HEK293 (cell line): Measurements from ENCODE around the gene EPHX1.

Source experiments
- CTCF ChIP-seq: fragments of 450-650 bp; formaldehyde crosslinking; IDR thresholded peaks from 2 replicates; pipeline ENCODE4 v1.5.1; 2016; ENCODE audit warnings: missing biosample characterization, missing genetic modification characterization
- EGR2 ChIP-seq: fragments of 450-650 bp; formaldehyde crosslinking; IDR thresholded peaks from 2 replicates; pipeline ENCODE4 v1.5.1; 2016; ENCODE audit warnings: low read depth, missing biosample characterization, missing genetic modification characterization
- MEIS1 ChIP-seq: sonication (generic); formaldehyde crosslinking; IDR thresholded peaks from 2 replicates; pipeline ENCODE4 v1.8.1; 2022; ENCODE audit warnings: missing genetic modification reagents, mild to moderate bottlenecking, borderline replicate concordance
- MZF1 ChIP-seq: fragments of 450-650 bp; formaldehyde crosslinking; IDR thresholded peaks from 2 replicates; pipeline ENCODE4 v1.5.1; 2017; ENCODE audit warnings: missing biosample characterization, missing genetic modification characterization, borderline replicate concordance
- PBX3 ChIP-seq: sonication (generic); formaldehyde crosslinking; IDR thresholded peaks from 2 replicates; pipeline ENCODE4 v1.8.1; 2022; ENCODE audit warnings: mild to moderate bottlenecking, moderate library complexity, missing genetic modification reagents
- ZBTB17 ChIP-seq: fragments of 450-650 bp; formaldehyde crosslinking; IDR thresholded peaks from 2 replicates; pipeline ENCODE4 v1.5.1; 2016; ENCODE audit warnings: missing biosample characterization, missing genetic modification characterization
- ZBTB20 ChIP-seq: fragments of 450-650 bp; formaldehyde crosslinking; IDR thresholded peaks from 2 replicates; pipeline ENCODE4 v1.5.1; 2016; ENCODE audit warnings: missing biosample characterization, missing genetic modification characterization
- ZBTB8A ChIP-seq: fragments of 450-650 bp; formaldehyde crosslinking; IDR thresholded peaks from 2 replicates; pipeline ENCODE4 v1.5.1; 2016; ENCODE audit warnings: missing biosample characterization, missing genetic modification characterization
- ZFHX2 ChIP-seq: fragments of 450-650 bp; formaldehyde crosslinking; conservative IDR thresholded peaks from 2 replicates; pipeline ENCODE4 v1.5.1; 2016; ENCODE audit warnings: missing biosample characterization, missing genetic modification characterization
- ZFP41 ChIP-seq: fragments of 450-650 bp; formaldehyde crosslinking; IDR thresholded peaks from 2 replicates; pipeline ENCODE4 v1.5.1; 2016; ENCODE audit warnings: missing biosample characterization, missing genetic modification characterization, borderline replicate concordance
- ZFP69B ChIP-seq: fragments of 450-650 bp; formaldehyde crosslinking; IDR thresholded peaks from 2 replicates; pipeline ENCODE4 v1.5.1; 2016; ENCODE audit warnings: missing biosample characterization, missing genetic modification characterization
- ZNF248 ChIP-seq: fragments of 450-650 bp; formaldehyde crosslinking; IDR thresholded peaks from 2 replicates; pipeline ENCODE4 v1.5.1; 2017; ENCODE audit warnings: missing biosample characterization, missing genetic modification characterization
- ZNF266 ChIP-seq: fragments of 450-650 bp; formaldehyde crosslinking; IDR thresholded peaks from 2 replicates; pipeline ENCODE4 v1.5.1; 2016; ENCODE audit warnings: missing biosample characterization, missing genetic modification characterization, low read depth
- ZNF335 ChIP-seq: fragments of 450-650 bp; formaldehyde crosslinking; conservative IDR thresholded peaks from 2 replicates; pipeline ENCODE4 v1.5.1; 2016; ENCODE audit warnings: missing biosample characterization, missing genetic modification characterization
- ZNF354C ChIP-seq: fragments of 450-650 bp; formaldehyde crosslinking; IDR thresholded peaks from 2 replicates; pipeline ENCODE4 v1.5.1; 2016; ENCODE audit warnings: missing biosample characterization, missing genetic modification characterization, low read depth, borderline replicate concordance
- ZNF600 ChIP-seq: fragments of 450-650 bp; formaldehyde crosslinking; IDR thresholded peaks from 2 replicates; pipeline ENCODE4 v1.5.1; 2016; ENCODE audit warnings: missing biosample characterization, missing genetic modification characterization
- ZNF629 ChIP-seq: fragments of 450-650 bp; formaldehyde crosslinking; IDR thresholded peaks from 2 replicates; pipeline ENCODE4 v1.5.1; 2017; ENCODE audit warnings: missing biosample characterization, missing genetic modification characterization
- ZNF658 ChIP-seq: fragments of 450-650 bp; formaldehyde crosslinking; IDR thresholded peaks from 2 replicates; pipeline ENCODE4; 2016; ENCODE audit warnings: missing biosample characterization, missing genetic modification characterization
- ZNF704 ChIP-seq: fragments of 450-650 bp; formaldehyde crosslinking; IDR thresholded peaks from 2 replicates; pipeline ENCODE4 v1.5.1; 2016; ENCODE audit warnings: missing biosample characterization, missing genetic modification characterization
- ZNF791 ChIP-seq: fragments of 450-650 bp; formaldehyde crosslinking; IDR thresholded peaks from 2 replicates; pipeline ENCODE4 v1.5.1; 2016; ENCODE audit warnings: missing biosample characterization, missing genetic modification characterization
- ZNF792 ChIP-seq: fragments of 450-650 bp; formaldehyde crosslinking; IDR thresholded peaks from 2 replicates; pipeline ENCODE4 v1.5.1; 2016; ENCODE audit warnings: missing biosample characterization, missing genetic modification characterization
- ZSCAN16 ChIP-seq: fragments of 450-650 bp; formaldehyde crosslinking; IDR thresholded peaks from 2 replicates; pipeline ENCODE4 v1.5.1; 2016; ENCODE audit warnings: missing biosample characterization, missing genetic modification characterization
- ZSCAN23 ChIP-seq: fragments of 450-650 bp; formaldehyde crosslinking; IDR thresholded peaks from 2 replicates; pipeline ENCODE4 v1.5.1; 2016; ENCODE audit warnings: missing biosample characterization, missing genetic modification characterization
- TF ChIP-seq, protein P1 (sequence below): fragments of 450-650 bp; formaldehyde crosslinking; IDR thresholded peaks from 2 replicates; pipeline ENCODE4 v1.5.1; 2016; ENCODE audit warnings: missing biosample characterization, missing genetic modification characterization
- TF ChIP-seq, protein P2 (sequence below): fragments of 450-650 bp; formaldehyde crosslinking; conservative IDR thresholded peaks from 2 replicates; pipeline ENCODE4 v1.5.1; 2016; ENCODE audit warnings: low read depth, missing biosample characterization, missing genetic modification characterization

Gene EPHX1

GRCh38 chr1:225812488-225813213 lies 2.7 kb downstream of the EPHX1 start (continued):
- TF ChIP-seq ZNF629 (tag by site-specific recombination) (no peak), ZNF600 (tag by site-specific recombination) (peak; percentile 38; the same call in 1 of the 2 replicates), ZSCAN23 (tag by site-specific recombination) (no peak), ZFP69B (tag by site-specific recombination) (peak; percentile 8; the same call in 1 of the 2 replicates), ZBTB20 (no peak), ZFHX2 (tag by site-specific recombination) (peak; percentile 95), CTCF (tag by site-specific recombination) (no peak), PBX3 (CRISPR knock-in tag) (no peak), ZNF335 (tag by site-specific recombination) (peak; percentile 71), ZFP41 (tag by site-specific recombination) (no peak), ZBTB8A (tag by site-specific recombination) (peak; percentile 18; the same call in 1 of the 2 replicates), ZSCAN16 (no peak), ZNF248 (tag by site-specific recombination) (no peak), ZNF791 (no peak), ZBTB17 (peak; percentile 70), EGR2 (tag by site-specific recombination) (peak; percentile 95), ZNF266 (tag by site-specific recombination) (no peak), MEIS1 (no peak), ZNF704 (tag by site-specific recombination) (no peak), ZNF658 (tag by site-specific recombination) (no peak), MZF1 (tag by site-specific recombination) (peak; percentile 71; the same call in 1 of the 2 replicates), ZNF792 (no peak), ZNF354C (tag by site-specific recombination) (no peak)
- TF ChIP-seq, protein P1, sequence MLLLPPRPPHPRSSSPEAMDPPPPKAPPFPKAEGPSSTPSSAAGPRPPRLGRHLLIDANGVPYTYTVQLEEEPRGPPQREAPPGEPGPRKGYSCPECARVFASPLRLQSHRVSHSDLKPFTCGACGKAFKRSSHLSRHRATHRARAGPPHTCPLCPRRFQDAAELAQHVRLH (tag by site-specific recombination), result no peak
- TF ChIP-seq, protein P2, sequence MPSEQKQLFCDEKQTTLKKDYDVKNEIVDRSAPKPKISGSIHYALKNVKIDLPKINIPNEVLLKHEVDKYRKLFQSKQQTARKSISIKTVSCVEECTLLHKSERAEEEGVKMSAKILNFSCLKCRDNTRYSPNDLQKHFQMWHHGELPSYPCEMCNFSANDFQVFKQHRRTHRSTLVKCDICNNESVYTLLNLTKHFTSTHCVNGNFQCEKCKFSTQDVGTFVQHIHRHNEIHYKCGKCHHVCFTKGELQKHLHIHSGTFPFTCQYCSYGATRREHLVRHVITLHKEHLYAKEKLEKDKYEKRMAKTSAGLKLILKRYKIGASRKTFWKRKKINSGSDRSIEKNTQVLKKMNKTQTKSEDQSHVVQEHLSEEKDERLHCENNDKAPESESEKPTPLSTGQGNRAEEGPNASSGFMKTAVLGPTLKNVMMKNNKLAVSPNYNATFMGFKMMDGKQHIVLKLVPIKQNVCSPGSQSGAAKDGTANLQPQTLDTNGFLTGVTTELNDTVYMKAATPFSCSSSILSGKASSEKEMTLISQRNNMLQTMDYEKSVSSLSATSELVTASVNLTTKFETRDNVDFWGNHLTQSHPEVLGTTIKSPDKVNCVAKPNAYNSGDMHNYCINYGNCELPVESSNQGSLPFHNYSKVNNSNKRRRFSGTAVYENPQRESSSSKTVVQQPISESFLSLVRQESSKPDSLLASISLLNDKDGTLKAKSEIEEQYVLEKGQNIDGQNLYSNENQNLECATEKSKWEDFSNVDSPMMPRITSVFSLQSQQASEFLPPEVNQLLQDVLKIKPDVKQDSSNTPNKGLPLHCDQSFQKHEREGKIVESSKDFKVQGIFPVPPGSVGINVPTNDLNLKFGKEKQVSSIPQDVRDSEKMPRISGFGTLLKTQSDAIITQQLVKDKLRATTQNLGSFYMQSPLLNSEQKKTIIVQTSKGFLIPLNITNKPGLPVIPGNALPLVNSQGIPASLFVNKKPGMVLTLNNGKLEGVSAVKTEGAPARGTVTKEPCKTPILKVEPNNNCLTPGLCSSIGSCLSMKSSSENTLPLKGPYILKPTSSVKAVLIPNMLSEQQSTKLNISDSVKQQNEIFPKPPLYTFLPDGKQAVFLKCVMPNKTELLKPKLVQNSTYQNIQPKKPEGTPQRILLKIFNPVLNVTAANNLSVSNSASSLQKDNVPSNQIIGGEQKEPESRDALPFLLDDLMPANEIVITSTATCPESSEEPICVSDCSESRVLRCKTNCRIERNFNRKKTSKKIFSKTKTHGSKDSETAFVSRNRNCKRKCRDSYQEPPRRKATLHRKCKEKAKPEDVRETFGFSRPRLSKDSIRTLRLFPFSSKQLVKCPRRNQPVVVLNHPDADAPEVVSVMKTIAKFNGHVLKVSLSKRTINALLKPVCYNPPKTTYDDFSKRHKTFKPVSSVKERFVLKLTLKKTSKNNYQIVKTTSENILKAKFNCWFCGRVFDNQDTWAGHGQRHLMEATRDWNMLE (tag by site-specific recombination), result no peak
